Prostate gland (tissue), 2 donors: Measurements from ENCODE around the gene ALDOC.

ENCODE experiments used
- POLR2A ChIP-seq: fragments of 450-650 bp; IDR thresholded peaks from one replicate; pipeline ENCODE4 v1.6.1; 2016; ENCODE audit warnings: antibody characterized with exemption, mild to moderate bottlenecking
- TF ChIP-seq, protein P1 (sequence below), 4 experiments: fragments of 200-600 bp in 2 of 4; fragments of 450-650 bp in 2 of 4; sonication (generic) in 2 of 4; IDR thresholded peaks; 1 replicate in 3 of 4; 2 replicates in 1 of 4; pipeline ENCODE4 v1.5.1; 2016 to 2019; ENCODE audit warnings: antibody characterized with exemption in 4 of 4, mild to moderate bottlenecking in 2 of 4, moderate library complexity in 2 of 4

- TF ChIP-seq, protein P1, sequence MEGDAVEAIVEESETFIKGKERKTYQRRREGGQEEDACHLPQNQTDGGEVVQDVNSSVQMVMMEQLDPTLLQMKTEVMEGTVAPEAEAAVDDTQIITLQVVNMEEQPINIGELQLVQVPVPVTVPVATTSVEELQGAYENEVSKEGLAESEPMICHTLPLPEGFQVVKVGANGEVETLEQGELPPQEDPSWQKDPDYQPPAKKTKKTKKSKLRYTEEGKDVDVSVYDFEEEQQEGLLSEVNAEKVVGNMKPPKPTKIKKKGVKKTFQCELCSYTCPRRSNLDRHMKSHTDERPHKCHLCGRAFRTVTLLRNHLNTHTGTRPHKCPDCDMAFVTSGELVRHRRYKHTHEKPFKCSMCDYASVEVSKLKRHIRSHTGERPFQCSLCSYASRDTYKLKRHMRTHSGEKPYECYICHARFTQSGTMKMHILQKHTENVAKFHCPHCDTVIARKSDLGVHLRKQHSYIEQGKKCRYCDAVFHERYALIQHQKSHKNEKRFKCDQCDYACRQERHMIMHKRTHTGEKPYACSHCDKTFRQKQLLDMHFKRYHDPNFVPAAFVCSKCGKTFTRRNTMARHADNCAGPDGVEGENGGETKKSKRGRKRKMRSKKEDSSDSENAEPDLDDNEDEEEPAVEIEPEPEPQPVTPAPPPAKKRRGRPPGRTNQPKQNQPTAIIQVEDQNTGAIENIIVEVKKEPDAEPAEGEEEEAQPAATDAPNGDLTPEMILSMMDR (IDR thresholded peaks at IDR 0.05), result no peak
- TF ChIP-seq POLR2A, result no peak
Observed at GRCh38 chr17:28523186-28523585, 53.5 kb downstream of the ALDOC start.
